Measurements from ENCODE around the gene TNK2.

DNA sequence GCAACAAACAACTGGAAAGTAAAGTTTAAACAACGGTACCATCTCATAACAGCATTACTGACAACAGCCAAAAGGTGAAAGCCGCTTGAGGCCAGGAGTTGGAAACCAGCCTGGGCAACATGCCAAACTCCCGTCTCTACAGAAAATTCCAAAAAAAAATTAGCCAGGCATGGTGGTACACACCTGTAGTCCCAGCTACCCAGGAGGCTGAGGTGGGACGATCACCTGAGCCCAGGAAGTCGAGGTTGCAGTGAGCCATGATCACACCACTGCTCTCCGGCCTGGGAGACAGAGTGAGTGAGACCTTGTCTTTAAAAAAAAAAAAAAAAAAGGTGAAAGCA is 4.4 kb downstream of the TNK2 start:
- TF ChIP-seq, protein P1, sequence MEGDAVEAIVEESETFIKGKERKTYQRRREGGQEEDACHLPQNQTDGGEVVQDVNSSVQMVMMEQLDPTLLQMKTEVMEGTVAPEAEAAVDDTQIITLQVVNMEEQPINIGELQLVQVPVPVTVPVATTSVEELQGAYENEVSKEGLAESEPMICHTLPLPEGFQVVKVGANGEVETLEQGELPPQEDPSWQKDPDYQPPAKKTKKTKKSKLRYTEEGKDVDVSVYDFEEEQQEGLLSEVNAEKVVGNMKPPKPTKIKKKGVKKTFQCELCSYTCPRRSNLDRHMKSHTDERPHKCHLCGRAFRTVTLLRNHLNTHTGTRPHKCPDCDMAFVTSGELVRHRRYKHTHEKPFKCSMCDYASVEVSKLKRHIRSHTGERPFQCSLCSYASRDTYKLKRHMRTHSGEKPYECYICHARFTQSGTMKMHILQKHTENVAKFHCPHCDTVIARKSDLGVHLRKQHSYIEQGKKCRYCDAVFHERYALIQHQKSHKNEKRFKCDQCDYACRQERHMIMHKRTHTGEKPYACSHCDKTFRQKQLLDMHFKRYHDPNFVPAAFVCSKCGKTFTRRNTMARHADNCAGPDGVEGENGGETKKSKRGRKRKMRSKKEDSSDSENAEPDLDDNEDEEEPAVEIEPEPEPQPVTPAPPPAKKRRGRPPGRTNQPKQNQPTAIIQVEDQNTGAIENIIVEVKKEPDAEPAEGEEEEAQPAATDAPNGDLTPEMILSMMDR (conservative IDR thresholded peaks at IDR 0.05; ENCODE audit: low read length) = no peak
- TF ChIP-seq EZH2phosphoT487 (IDR thresholded peaks at IDR 0.05; ENCODE audit: borderline replicate concordance, low read depth, low read length) = no peak

Data from OCI-LY7 (cell line).